ENCODE results near the gene SPSB1. TPM values are rescaled to one million over a fixed set of nuclear protein-coding genes. Genes with fewer than 3 reads are reported as not detected.

The SPSB1 gene
- total and polyA plus RNA-seq, 2 experiments from 2014 or later, result 2.4 to 6.8 TPM

DNA sequence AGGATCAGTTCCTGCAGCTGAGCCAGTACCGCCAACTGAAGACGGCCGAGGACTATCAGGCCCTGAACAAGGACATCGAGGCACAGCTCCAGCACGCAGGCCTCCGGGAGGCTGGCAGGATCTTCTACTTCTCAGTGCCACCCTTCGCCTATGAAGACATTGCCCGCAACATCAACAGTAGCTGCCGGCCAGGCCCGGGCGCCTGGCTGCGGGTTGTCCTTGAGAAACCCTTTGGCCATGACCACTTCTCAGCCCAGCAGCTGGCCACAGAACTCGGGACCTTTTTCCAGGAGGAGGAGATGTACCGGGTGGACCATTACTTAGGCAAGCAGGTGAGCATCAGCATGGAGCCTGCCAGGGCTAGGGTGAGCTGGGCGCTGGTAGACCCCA lies 47.5 kb upstream of the SPSB1 start:
- DNase-seq (ENCODE audit: low spot score) (no peak), ATAC-seq (no peak)
- H3K27ac Mint-ChIP-seq, result no peak overlapping the region
- peaks cover 14% of the 10 kb centered on the region for H3K27me3 Mint-ChIP-seq (ENCODE audit: insufficient read depth, low read depth, poor library complexity)
- no peak overlapping the region for H2AFZ ChIP-seq
- no peaks in the 10 kb centered on the region; the same call in 2 of the 3 replicates for H3K36me3 Mint-ChIP-seq (ENCODE audit: low read depth)
- peaks cover 37% of the 10 kb centered on the region for H3K4me1 Mint-ChIP-seq
- H3K36me3 ChIP-seq (ENCODE audit: insufficient read depth), result no peaks in the 10 kb centered on the region
- H3K9me2 ChIP-seq (ENCODE audit: insufficient read depth), result no peaks in the 10 kb centered on the region
- peaks cover 16% of the 10 kb centered on the region for H3K4me1 ChIP-seq (ENCODE audit: insufficient read depth)
- H3K4me2 ChIP-seq, result no peak overlapping the region
- H3K9me3 Mint-ChIP-seq, result no peaks in the 10 kb centered on the region
- no peak for TF ChIP-seq CREB1 (CRISPR knock-in tag; IDR thresholded peaks at IDR 0.05; ENCODE audit: low read depth)
- TF ChIP-seq EZH2 (IDR thresholded peaks at IDR 0.05; ENCODE audit: low read depth, unreplicated experiment), result no peak
- no peak for TF ChIP-seq STAT1 (IDR thresholded peaks at IDR 0.05; ENCODE audit: unreplicated experiment)
- TF ChIP-seq EZH2phosphoT487 (IDR thresholded peaks at IDR 0.05; ENCODE audit: unreplicated experiment), result no peak
- TF ChIP-seq JUNB (IDR thresholded peaks at IDR 0.05; ENCODE audit: unreplicated experiment), result no peak
- no peak for TF ChIP-seq ZNF114 (CRISPR knock-in tag; IDR thresholded peaks at IDR 0.05)
- TF ChIP-seq, protein P1, sequence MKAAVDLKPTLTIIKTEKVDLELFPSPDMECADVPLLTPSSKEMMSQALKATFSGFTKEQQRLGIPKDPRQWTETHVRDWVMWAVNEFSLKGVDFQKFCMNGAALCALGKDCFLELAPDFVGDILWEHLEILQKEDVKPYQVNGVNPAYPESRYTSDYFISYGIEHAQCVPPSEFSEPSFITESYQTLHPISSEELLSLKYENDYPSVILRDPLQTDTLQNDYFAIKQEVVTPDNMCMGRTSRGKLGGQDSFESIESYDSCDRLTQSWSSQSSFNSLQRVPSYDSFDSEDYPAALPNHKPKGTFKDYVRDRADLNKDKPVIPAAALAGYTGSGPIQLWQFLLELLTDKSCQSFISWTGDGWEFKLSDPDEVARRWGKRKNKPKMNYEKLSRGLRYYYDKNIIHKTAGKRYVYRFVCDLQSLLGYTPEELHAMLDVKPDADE (IDR thresholded peaks at IDR 0.05), result no peak
- no peak for TF ChIP-seq ZNF331 (CRISPR knock-in tag; IDR thresholded peaks at IDR 0.05; ENCODE audit: low read depth)
- TF ChIP-seq, protein P2, sequence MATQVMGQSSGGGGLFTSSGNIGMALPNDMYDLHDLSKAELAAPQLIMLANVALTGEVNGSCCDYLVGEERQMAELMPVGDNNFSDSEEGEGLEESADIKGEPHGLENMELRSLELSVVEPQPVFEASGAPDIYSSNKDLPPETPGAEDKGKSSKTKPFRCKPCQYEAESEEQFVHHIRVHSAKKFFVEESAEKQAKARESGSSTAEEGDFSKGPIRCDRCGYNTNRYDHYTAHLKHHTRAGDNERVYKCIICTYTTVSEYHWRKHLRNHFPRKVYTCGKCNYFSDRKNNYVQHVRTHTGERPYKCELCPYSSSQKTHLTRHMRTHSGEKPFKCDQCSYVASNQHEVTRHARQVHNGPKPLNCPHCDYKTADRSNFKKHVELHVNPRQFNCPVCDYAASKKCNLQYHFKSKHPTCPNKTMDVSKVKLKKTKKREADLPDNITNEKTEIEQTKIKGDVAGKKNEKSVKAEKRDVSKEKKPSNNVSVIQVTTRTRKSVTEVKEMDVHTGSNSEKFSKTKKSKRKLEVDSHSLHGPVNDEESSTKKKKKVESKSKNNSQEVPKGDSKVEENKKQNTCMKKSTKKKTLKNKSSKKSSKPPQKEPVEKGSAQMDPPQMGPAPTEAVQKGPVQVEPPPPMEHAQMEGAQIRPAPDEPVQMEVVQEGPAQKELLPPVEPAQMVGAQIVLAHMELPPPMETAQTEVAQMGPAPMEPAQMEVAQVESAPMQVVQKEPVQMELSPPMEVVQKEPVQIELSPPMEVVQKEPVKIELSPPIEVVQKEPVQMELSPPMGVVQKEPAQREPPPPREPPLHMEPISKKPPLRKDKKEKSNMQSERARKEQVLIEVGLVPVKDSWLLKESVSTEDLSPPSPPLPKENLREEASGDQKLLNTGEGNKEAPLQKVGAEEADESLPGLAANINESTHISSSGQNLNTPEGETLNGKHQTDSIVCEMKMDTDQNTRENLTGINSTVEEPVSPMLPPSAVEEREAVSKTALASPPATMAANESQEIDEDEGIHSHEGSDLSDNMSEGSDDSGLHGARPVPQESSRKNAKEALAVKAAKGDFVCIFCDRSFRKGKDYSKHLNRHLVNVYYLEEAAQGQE (IDR thresholded peaks at IDR 0.05; ENCODE audit: unreplicated experiment), result no peak
- TF ChIP-seq, protein P3, sequence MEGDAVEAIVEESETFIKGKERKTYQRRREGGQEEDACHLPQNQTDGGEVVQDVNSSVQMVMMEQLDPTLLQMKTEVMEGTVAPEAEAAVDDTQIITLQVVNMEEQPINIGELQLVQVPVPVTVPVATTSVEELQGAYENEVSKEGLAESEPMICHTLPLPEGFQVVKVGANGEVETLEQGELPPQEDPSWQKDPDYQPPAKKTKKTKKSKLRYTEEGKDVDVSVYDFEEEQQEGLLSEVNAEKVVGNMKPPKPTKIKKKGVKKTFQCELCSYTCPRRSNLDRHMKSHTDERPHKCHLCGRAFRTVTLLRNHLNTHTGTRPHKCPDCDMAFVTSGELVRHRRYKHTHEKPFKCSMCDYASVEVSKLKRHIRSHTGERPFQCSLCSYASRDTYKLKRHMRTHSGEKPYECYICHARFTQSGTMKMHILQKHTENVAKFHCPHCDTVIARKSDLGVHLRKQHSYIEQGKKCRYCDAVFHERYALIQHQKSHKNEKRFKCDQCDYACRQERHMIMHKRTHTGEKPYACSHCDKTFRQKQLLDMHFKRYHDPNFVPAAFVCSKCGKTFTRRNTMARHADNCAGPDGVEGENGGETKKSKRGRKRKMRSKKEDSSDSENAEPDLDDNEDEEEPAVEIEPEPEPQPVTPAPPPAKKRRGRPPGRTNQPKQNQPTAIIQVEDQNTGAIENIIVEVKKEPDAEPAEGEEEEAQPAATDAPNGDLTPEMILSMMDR (conservative IDR thresholded peaks at IDR 0.05; ENCODE audit: low read depth in 2 of 2), result no peak
- TF ChIP-seq NANOG (IDR thresholded peaks at IDR 0.05; ENCODE audit: borderline replicate concordance), result no peak
- TF ChIP-seq, protein P4, sequence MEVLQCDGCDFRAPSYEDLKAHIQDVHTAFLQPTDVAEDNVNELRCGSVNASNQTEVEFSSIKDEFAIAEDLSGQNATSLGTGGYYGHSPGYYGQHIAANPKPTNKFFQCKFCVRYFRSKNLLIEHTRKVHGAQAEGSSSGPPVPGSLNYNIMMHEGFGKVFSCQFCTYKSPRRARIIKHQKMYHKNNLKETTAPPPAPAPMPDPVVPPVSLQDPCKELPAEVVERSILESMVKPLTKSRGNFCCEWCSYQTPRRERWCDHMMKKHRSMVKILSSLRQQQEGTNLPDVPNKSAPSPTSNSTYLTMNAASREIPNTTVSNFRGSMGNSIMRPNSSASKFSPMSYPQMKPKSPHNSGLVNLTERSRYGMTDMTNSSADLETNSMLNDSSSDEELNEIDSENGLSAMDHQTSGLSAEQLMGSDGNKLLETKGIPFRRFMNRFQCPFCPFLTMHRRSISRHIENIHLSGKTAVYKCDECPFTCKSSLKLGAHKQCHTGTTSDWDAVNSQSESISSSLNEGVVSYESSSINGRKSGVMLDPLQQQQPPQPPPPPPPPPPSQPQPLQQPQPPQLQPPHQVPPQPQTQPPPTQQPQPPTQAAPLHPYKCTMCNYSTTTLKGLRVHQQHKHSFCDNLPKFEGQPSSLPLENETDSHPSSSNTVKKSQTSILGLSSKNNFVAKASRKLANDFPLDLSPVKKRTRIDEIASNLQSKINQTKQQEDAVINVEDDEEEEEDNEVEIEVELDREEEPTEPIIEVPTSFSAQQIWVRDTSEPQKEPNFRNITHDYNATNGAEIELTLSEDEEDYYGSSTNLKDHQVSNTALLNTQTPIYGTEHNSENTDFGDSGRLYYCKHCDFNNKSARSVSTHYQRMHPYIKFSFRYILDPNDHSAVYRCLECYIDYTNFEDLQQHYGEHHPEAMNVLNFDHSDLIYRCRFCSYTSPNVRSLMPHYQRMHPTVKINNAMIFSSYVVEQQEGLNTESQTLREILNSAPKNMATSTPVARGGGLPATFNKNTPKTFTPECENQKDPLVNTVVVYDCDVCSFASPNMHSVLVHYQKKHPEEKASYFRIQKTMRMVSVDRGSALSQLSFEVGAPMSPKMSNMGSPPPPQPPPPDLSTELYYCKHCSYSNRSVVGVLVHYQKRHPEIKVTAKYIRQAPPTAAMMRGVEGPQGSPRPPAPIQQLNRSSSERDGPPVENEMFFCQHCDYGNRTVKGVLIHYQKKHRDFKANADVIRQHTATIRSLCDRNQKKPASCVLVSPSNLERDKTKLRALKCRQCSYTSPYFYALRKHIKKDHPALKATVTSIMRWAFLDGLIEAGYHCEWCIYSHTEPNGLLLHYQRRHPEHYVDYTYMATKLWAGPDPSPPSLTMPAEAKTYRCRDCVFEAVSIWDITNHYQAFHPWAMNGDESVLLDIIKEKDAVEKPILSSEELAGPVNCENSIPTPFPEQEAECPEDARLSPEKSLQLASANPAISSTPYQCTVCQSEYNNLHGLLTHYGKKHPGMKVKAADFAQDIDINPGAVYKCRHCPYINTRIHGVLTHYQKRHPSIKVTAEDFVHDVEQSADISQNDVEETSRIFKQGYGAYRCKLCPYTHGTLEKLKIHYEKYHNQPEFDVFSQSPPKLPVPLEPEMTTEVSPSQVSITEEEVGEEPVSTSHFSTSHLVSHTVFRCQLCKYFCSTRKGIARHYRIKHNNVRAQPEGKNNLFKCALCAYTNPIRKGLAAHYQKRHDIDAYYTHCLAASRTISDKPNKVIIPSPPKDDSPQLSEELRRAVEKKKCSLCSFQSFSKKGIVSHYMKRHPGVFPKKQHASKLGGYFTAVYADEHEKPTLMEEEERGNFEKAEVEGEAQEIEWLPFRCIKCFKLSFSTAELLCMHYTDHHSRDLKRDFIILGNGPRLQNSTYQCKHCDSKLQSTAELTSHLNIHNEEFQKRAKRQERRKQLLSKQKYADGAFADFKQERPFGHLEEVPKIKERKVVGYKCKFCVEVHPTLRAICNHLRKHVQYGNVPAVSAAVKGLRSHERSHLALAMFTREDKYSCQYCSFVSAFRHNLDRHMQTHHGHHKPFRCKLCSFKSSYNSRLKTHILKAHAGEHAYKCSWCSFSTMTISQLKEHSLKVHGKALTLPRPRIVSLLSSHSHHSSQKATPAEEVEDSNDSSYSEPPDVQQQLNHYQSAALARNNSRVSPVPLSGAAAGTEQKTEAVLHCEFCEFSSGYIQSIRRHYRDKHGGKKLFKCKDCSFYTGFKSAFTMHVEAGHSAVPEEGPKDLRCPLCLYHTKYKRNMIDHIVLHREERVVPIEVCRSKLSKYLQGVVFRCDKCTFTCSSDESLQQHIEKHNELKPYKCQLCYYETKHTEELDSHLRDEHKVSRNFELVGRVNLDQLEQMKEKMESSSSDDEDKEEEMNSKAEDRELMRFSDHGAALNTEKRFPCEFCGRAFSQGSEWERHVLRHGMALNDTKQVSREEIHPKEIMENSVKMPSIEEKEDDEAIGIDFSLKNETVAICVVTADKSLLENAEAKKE (CRISPR knock-in tag; IDR thresholded peaks at IDR 0.05), result no peak
- no peak for TF ChIP-seq POLR2AphosphoS5 (IDR thresholded peaks at IDR 0.05; ENCODE audit: low read depth)
- no peaks in the 10 kb centered on the region for H4K20me1 ChIP-seq (replicated peaks; ENCODE audit: insufficient read depth)
- no peaks in the 10 kb centered on the region for H3K79me2 ChIP-seq (replicated peaks; ENCODE audit: insufficient read depth)
- no peak overlapping the region for H3K27ac ChIP-seq (ENCODE audit: low read depth)
- H3K4me3 ChIP-seq, result no peak overlapping the region
- 0 out of 2 replicates have a peak, but pooled peaks cover 2% of the 10 kb centered on the region for H3F3A ChIP-seq (replicated peaks; ENCODE audit: low read depth)
- H3K27me3 ChIP-seq (ENCODE audit: insufficient read depth), result no peaks in the 10 kb centered on the region
- H3K4me3 Mint-ChIP-seq, result no peak overlapping the region

All from GM23338 (cell line).